Immature natural killer cell (primary cell): ENCODE data around the gene CABLES1. TPM values are rescaled to one million over a fixed set of nuclear protein-coding genes. Genes with fewer than 3 reads are reported as not detected.
A peak's percentile ranks its signal among the peaks of the same experiment; 100 is the strongest.

Source experiments
- DNase-seq, 3 donors: peaks; one replicate each; pipeline ENCODE4 v3.0.0; 2022; ENCODE audit warnings: mixed read lengths in 1 of 3
- H3K27ac Mint-ChIP-seq, 6 donors: one replicate each; pipeline ENCODE4 v1.8.0; 2020; ENCODE audit warnings: mixed read lengths in 6 of 6, mild to moderate bottlenecking in 5 of 6, inconsistent platforms in 4 of 6, moderate library complexity in 3 of 6
- H3K27me3 Mint-ChIP-seq, 3 donors: one replicate each; pipeline ENCODE4 v1.8.0; 2020 to 2021; ENCODE audit warnings: low read depth in 3 of 3, mild to moderate bottlenecking in 3 of 3, mixed read lengths in 3 of 3, moderate library complexity in 3 of 3, inconsistent platforms in 1 of 3
- H3K36me3 Mint-ChIP-seq, 3 donors: one replicate each; pipeline ENCODE4 v1.8.0; 2020; ENCODE audit warnings: mixed read lengths in 3 of 3, inconsistent platforms in 2 of 3, mild to moderate bottlenecking in 2 of 3
- H3K4me1 Mint-ChIP-seq, 2 donors: one replicate each; pipeline ENCODE4 v1.8.0; 2020; ENCODE audit warnings: inconsistent platforms in 2 of 2, mild to moderate bottlenecking in 2 of 2, mixed read lengths in 2 of 2, moderate library complexity in 1 of 2
- H3K4me3 Mint-ChIP-seq, 5 donors: one replicate each; pipeline ENCODE4 v1.8.0; 2020; ENCODE audit warnings: mild to moderate bottlenecking in 5 of 5, mixed read lengths in 5 of 5, inconsistent platforms in 3 of 5, moderate library complexity in 3 of 5
- H3K9me3 Mint-ChIP-seq, 6 donors: one replicate each; pipeline ENCODE4 v1.8.0; 2020; ENCODE audit warnings: mild to moderate bottlenecking in 6 of 6, mixed read lengths in 6 of 6, inconsistent platforms in 4 of 6, moderate library complexity in 3 of 6
- polyA plus RNA-seq, 3 donors: library from polyadenylated mRNA; unstranded; fragments of 300-500 nt; fragmentation: Illumina TruSeq; gene quantifications; one replicate each; pipeline ENCODE4 v1.2.3, GENCODE V29; 2021

Gene CABLES1
- polyA plus RNA-seq, 3 donors from 2014 or later, result 0.16 to 0.99 (median 0.56) TPM

GRCh38 chr18:23141104-23141999 is 6.1 kb downstream of the CABLES1 start:
- H3K4me1 Mint-ChIP-seq, result peaks cover 33 to 65% of the 10 kb centered on the region in 2 donors
- H3K9me3 Mint-ChIP-seq, result no peaks in the 10 kb centered on the region
- peaks cover 9 to 11% (median 10%) of the 10 kb centered on the region in 3 donors for H3K27me3 Mint-ChIP-seq
- DNase-seq, result no peak
- no peak overlapping the region for H3K4me3 Mint-ChIP-seq
- peak overlapping the region in 3 of 6 donors; percentile 3 to 30 (median 9) for H3K27ac Mint-ChIP-seq
- H3K36me3 Mint-ChIP-seq, result no peaks in the 10 kb centered on the region

GRCh38 chr18:23142251-23142929 is 7.1 kb downstream of the CABLES1 start:
- Mint-ChIP-seq H3K27me3 (peaks cover 3 to 11% (median 9%) of the 10 kb centered on the region in 3 donors), H3K4me1 (peaks cover 26 to 56% of the 10 kb centered on the region in 2 donors), H3K9me3 (no peaks in the 10 kb centered on the region), H3K27ac (peak overlapping the region in 1 of 6 donors; percentile 19), H3K4me3 (no peak overlapping the region), H3K36me3 (no peaks in the 10 kb centered on the region)
- no peak for DNase-seq

- no peak overlapping the region for H3K4me3 Mint-ChIP-seq
- H3K36me3 Mint-ChIP-seq, result no peaks in the 10 kb centered on the region
- no peak for DNase-seq
- H3K9me3 Mint-ChIP-seq, result no peaks in the 10 kb centered on the region
- H3K4me1 Mint-ChIP-seq, result peaks cover 26 to 48% of the 10 kb centered on the region in 2 donors
- peak overlapping the region in 1 of 6 donors; percentile 76 for H3K27ac Mint-ChIP-seq
- peaks cover 0 to 6% (median 3%) of the 10 kb centered on the region in 3 donors for H3K27me3 Mint-ChIP-seq
These were observed 7.9 kb downstream of the CABLES1 start for GRCh38 chr18:23143016-23143814.

DNA sequence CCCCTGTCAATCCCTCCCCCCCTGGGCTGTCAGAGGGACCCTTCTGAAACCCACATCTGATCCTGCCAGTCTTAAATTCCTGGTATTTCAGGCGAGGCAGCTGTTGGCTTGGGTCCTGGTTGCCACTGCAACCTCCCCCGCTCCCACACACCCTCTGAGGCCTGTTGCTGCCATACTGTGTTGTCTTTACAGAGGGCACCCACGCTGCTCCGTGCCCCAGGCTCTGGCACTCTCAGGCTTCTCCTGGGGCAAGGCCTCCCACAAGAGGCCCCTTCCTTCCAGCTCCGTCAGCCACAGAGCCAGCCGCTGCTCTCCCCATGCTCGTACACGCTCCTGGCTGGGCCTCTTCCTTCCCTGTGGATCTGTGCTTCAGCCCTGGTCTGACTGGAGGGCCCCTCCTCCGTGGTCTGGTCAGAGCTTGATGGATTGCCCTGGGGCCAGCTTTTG is 8.6 kb downstream of the CABLES1 start:
- H3K36me3 Mint-ChIP-seq, result no peaks in the 10 kb centered on the region
- H3K27ac Mint-ChIP-seq, result peak overlapping the region in 2 of 6 donors; percentile 15 to 66

DNA sequence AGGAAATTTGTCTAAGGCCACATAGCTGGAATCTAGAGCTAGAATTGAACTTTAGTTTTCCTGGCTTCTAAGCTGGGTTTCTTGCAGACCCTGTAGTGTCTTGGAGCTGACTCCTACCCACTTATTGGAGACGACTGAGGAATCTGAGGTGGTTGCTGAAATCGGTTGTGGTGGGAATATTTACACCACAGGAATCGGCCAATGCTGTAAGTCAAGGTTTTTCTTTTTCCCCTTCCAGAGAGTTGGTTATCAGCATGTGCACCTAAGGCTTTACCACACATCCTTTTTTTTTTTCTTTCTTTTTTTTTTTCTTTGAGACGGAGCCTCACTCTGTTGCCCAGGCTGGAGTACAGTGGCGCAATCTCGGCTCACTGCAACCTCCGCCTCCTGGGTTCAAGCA is 9.4 kb downstream of the CABLES1 start:
- Mint-ChIP-seq H3K4me1 (peaks cover 26 to 40% of the 10 kb centered on the region in 2 donors), H3K27ac (no peak overlapping the region), H3K36me3 (no peaks in the 10 kb centered on the region), H3K27me3 (peaks cover 0 to 8% (median 3%) of the 10 kb centered on the region in 3 donors), H3K9me3 (no peaks in the 10 kb centered on the region), H3K4me3 (no peak overlapping the region)
- DNase-seq, result no peak

More for the DNA sequence above, 8.6 kb downstream of the CABLES1 start:
- no peaks in the 10 kb centered on the region for H3K9me3 Mint-ChIP-seq
- H3K4me1 Mint-ChIP-seq, result peaks cover 26 to 45% of the 10 kb centered on the region in 2 donors
- H3K27me3 Mint-ChIP-seq, result peaks cover 0 to 8% (median 3%) of the 10 kb centered on the region in 3 donors
- H3K4me3 Mint-ChIP-seq, result no peak overlapping the region
- no peak for DNase-seq

GRCh38 chr18:23145621-23146020 is 10.3 kb downstream of the CABLES1 start:
- Mint-ChIP-seq H3K4me1 (peaks cover 17 to 30% of the 10 kb centered on the region in 2 donors), H3K27me3 (peaks cover 0 to 10% (median 5%) of the 10 kb centered on the region in 3 donors), H3K36me3 (no peaks in the 10 kb centered on the region), H3K4me3 (no peak overlapping the region), H3K27ac (no peak overlapping the region), H3K9me3 (no peaks in the 10 kb centered on the region)
- DNase-seq, result no peak

GRCh38 chr18:23146861-23147469 is 11.7 kb downstream of the CABLES1 start:
- H3K9me3 Mint-ChIP-seq, result no peaks in the 10 kb centered on the region
- H3K4me3 Mint-ChIP-seq, result no peak overlapping the region
- peaks cover 10 to 24% of the 10 kb centered on the region in 2 donors for H3K4me1 Mint-ChIP-seq
- H3K36me3 Mint-ChIP-seq, result peaks cover 0 to 4% (median 4%) of the 10 kb centered on the region in 3 donors
- no peak overlapping the region for H3K27ac Mint-ChIP-seq
- peaks cover 2 to 8% (median 7%) of the 10 kb centered on the region in 3 donors for H3K27me3 Mint-ChIP-seq
- no peak for DNase-seq

- H3K27ac Mint-ChIP-seq, result no peak overlapping the region
- H3K4me1 Mint-ChIP-seq, result peaks cover under 1 to 10% of the 10 kb centered on the region in 2 donors
- H3K27me3 Mint-ChIP-seq, result peaks cover 2 to 5% (median 5%) of the 10 kb centered on the region in 3 donors
- no peak overlapping the region for H3K4me3 Mint-ChIP-seq
- no peaks in the 10 kb centered on the region for H3K9me3 Mint-ChIP-seq
- DNase-seq, result no peak
- H3K36me3 Mint-ChIP-seq, result peaks cover 0 to 4% (median 4%) of the 10 kb centered on the region in 3 donors
These were observed 13.1 kb downstream of the CABLES1 start for GRCh38 chr18:23148382-23148781.

- H3K4me3 Mint-ChIP-seq, result no peak overlapping the region
- H3K27ac Mint-ChIP-seq, result no peak overlapping the region
- H3K36me3 Mint-ChIP-seq, result peaks cover 0 to 4% (median 4%) of the 10 kb centered on the region in 3 donors
- no peaks in the 10 kb centered on the region for H3K9me3 Mint-ChIP-seq
- no peak for DNase-seq
- peaks cover 2 to 5% (median 5%) of the 10 kb centered on the region in 3 donors for H3K27me3 Mint-ChIP-seq
- peaks cover 0 to 8% of the 10 kb centered on the region in 2 donors for H3K4me1 Mint-ChIP-seq
These were observed 14.3 kb downstream of the CABLES1 start for GRCh38 chr18:23149570-23149969.

- Mint-ChIP-seq H3K27me3 (peaks cover 5 to 7% (median 5%) of the 10 kb centered on the region in 3 donors), H3K27ac (no peak overlapping the region), H3K36me3 (peaks cover 0 to 4% (median 4%) of the 10 kb centered on the region in 3 donors), H3K4me1 (peaks cover 0 to 8% of the 10 kb centered on the region in 2 donors), H3K4me3 (no peak overlapping the region), H3K9me3 (no peaks in the 10 kb centered on the region)
- DNase-seq, result no peak
These were observed 16.3 kb downstream of the CABLES1 start for GRCh38 chr18:23151414-23152099.

DNA sequence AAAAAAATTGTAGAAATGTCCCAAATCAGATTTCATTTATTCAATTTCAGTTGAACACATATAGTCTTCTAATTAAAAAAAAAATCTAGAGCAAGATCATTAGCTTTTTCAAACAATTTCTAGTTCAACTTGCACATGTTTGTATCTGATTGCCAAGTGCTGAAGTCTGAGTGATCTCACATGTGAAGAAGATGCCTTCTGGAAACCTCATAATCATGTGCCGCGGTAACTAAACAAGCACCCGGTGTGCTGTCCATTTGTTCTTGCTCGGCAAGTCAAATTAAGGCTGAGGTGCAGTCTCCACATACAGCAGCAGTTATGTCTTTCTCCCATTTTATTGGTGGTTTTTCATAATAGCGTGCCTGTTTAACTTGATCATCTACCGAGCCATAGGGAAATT is 18.7 kb downstream of the CABLES1 start:
- peaks cover 5 to 8% (median 5%) of the 10 kb centered on the region in 3 donors for H3K27me3 Mint-ChIP-seq
- no peak for DNase-seq
- no peaks in the 10 kb centered on the region for H3K9me3 Mint-ChIP-seq
- H3K36me3 Mint-ChIP-seq, result peaks cover 0 to 4% (median 4%) of the 10 kb centered on the region in 3 donors
- H3K27ac Mint-ChIP-seq, result no peak overlapping the region
- H3K4me3 Mint-ChIP-seq, result no peak overlapping the region
- H3K4me1 Mint-ChIP-seq, result peaks cover 0 to 8% of the 10 kb centered on the region in 2 donors

- H3K9me3 Mint-ChIP-seq, result no peaks in the 10 kb centered on the region
- DNase-seq, result no peak
- peaks cover 0 to 8% of the 10 kb centered on the region in 2 donors for H3K4me1 Mint-ChIP-seq
- H3K4me3 Mint-ChIP-seq, result no peak overlapping the region
- peaks cover 5 to 7% (median 5%) of the 10 kb centered on the region in 3 donors for H3K27me3 Mint-ChIP-seq
- no peak overlapping the region for H3K27ac Mint-ChIP-seq
- H3K36me3 Mint-ChIP-seq, result peaks cover 0 to 4% (median 4%) of the 10 kb centered on the region in 3 donors
These were observed 19.7 kb downstream of the CABLES1 start for GRCh38 chr18:23154823-23155500.
